GM18909 (cell line): ENCODE results near the gene TEKT5.

ENCODE experiments used
- ATAC-seq: cut with Tn5 transposase; IDR thresholded peaks from one replicate; pipeline ENCODE4 v1.9.1; 2021; ENCODE audit warnings: mild to moderate bottlenecking; ENCODE audit not compliant: unreplicated experiment, poor library complexity

The TEKT5 gene

DNA sequence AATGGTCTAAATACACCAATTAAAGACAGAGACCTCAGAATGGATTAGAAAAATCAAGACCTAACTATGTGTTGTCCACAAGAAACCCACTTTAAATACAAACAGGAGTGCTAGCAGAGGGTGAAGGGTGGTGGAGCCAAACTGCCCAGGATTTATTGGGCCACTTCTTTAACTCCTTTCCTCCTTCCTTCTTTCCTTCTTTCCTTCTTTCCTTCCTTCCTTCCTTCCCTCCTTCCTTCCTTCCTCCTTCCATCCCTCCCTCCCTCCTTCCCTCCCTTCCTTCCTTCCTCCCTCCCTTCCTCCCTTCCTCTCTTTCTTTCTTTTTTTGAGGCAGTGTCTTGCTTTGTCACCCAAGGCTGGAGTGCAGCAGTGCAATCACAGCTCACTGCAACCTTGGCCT is 80.0 kb downstream of the TEKT5 start:
- no peak for ATAC-seq

DNA sequence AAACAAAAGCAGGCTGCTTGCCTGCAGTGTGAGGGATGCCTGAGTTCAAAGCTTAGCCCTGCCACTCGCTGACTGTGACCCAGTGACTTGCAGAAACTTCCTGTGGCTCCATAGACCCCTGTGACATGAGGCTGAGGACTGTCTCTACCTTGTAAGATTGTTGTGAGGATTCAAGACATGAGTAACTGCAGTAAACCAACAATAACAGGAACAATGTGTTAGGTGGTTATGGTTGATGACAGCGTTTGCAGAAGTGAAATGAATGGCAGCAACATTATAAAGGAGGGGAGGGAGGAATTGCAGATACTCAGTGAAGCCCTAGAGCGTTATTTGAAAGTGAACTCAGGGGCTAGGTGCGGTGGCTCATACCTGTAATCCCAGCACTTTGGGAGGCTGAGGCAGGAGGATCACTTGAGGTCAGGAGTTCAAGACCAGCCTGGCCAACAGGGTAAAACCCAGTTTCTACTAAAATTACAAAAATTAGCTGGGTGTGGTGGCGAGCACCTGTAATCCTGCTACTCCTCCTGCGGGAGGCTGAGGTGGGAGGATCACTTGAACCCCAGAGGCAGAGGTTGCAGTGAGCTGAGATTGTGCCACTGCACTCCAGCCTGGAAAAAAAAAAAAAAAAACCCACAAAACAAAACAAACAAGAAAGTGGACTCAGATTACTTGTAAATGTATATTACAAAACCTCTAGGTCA is 80.8 kb downstream of the TEKT5 start:
- no peak for ATAC-seq

DNA sequence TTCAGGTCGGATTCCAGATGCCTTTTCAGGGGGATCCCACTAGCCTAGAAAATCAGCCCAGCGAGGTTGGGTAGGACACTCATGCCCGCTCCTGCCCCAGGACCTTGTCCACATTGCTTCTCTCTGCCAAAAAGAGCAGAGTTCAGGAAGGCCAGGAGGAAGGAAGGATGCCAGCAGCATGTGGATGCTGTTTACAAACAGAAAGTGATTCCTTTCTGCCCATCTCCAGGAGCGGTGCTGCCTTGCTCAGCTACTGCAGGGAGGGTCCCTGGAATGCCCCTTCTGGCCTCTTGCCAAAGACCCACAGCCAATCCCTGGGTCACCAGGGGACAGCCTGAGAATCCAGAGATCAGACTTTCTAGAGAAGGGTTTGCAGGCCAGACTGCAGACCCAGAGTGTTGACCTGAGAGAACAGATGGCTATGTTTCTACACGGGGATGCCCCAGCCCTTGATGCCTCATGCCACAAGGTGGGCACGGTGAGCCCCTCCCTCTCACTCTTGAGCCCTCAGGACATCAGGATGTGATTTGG is 82.0 kb downstream of the TEKT5 start:
- no peak for ATAC-seq

DNA sequence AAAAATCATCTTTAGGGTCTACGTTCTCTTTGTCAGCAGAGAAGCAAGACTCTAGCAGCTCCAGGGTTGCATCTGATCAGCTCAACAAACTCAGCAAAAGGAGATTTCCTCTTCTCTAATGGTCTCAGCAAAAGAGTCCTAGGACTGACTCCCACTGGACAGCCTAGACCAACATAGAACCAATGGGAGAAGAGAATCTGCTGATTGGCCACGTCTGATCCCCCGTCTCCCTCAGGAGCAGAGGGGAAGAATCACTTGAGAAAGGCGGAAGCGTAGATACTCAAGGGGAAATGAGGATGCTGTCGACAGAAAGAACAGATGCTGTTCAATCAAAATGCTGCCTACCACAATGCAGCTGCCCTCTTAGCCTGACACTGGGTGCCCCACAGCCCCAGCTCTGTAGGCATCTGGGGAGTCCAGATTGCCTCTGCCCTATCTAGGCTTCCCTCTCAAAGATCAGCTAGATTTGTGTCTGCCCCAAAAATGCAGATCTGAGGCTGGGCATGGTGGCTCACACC is 82.8 kb downstream of the TEKT5 start:
- ATAC-seq, result no peak

DNA sequence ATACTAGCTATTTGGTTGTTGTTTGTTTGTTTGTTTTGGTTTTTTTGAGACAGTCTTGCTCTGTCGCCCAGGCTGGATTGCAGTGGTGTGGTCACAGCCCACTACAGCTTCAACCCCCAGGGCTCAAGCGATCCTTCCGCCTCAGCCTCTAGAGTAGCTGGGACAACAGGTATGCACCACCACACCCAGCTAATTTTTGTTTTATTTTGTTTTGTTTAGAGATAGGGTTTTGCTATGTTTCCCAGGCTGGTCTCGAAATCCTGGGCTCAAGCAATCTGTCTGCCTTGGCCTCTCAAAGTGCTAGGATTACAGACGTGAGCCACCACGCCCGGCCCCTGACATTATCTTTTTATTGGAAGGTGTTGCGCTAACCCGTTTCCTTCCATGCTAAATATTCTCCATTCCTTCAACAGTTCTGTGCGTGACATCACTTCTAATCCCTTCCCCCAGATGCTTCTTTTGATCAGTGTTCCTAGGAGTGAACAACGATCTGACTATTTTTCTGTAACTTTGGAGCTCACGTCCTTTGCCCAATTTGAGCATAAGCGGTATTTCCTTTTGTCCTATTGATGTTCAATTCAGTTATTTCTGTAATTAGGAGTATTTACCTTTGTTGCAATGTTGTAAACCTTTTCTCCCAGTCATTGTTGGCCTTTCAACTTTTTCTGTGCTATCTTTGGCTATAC is 84.1 kb downstream of the TEKT5 start:
- ATAC-seq, result no peak

DNA sequence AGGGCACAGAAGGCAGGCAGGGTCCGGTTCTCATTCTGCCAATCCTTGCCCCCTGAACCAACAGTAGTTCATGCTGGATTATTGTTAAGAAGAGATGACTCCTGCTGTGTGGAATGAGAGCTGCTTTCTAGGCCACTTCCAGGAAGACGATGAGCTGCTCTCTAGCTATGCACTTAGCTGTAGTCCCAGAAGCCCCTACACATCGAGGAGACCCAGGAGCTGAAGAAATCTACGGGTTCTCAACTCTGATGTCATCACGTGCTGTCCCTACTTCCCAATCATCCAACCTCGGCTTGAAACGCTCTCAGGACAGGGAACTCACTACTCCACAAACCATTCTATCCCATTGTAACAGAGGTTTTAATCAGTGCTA is 85.3 kb downstream of the TEKT5 start:
- ATAC-seq, result no peak

DNA sequence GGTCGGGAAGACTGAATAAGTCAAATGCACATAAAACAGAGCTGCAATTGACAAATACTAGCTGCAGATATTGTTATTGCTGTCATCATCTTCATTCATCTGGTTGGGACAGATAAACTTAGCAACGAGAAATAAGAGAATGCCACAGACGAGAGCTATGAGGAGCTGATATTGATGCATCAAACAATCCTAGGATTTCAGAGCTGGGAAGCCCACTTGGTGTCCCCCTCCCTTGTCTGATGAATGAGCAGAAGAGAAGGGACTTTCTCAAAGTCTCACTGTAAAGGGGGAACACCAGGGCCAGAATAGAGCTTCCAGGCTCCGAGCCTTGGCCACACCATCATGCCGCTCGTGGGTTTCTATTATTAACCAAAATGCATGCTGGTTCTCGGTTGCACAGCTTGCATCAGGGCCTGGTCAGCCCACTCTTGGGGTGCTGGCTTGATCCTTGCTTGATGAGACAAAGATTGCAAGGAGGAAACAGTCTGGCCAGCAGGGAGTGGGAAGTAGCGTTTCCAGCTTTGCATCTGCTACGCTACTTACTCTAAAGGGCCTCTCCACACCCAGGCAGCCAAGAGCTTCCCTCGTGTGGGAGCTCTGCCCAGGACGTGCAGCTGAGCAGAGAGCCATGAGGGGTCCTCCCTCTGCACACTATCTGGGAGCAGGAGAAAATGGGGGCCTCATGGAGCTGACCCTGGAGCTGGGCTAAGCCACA is 85.9 kb downstream of the TEKT5 start:
- ATAC-seq, result no peak

DNA sequence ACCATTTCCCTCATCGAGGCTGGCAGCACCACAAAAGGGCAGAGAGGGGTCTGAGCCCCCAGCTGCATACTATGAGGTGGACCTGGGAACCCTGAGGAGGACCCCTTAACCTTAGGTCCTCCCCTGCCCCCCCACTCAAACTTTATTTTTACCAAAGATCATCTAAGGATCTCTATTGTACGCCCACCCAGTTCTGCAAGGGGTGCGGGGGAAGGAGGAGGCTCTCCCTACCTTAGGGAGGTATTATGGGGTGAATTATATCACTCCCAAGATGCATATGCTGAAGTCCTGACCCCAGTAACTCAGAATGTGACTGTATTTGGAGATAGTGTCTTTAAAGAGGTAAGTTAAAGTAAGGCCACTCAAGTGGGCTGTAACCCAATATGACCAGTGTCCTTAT is 87.6 kb downstream of the TEKT5 start:
- ATAC-seq, result no peak

DNA sequence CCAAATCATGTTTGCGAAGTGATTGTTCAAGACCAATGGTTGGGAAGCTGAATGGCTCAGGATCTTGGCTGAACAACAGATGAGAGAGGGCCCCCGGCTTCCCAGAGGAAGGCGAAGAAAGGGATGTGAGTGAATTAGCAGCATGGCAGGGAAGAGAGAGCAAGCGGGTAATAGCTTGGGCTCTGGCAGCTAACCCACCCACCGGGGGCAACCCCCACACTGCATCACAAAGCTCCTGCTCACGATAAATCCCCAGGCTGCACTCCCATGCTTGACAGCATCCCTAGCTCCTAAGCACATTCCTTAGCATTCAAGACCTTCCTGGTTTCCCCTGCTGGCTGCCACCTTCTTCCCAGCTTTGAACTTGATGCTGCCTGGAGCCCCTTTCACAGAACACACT is 88.1 kb downstream of the TEKT5 start:
- no peak for ATAC-seq

DNA sequence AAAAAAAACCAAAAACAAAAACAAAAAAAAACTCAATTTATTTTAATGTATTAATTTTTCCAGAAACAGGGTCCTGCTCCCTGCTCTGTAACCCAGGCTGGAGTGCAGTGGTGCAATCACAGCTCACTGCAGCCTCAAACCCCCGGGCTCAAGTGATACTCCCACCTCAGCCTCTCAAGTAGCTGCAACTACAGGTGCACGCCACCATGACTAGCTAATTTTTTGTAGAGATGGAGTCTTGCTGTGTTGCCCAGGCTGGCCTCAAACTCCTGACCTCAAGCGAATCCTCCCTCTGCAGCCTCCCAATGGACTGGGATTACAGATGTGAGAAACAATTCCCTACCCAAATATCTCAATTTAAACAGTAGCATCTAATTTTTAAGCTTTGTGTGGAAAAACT is 89.1 kb downstream of the TEKT5 start:
- ATAC-seq, result no peak

DNA sequence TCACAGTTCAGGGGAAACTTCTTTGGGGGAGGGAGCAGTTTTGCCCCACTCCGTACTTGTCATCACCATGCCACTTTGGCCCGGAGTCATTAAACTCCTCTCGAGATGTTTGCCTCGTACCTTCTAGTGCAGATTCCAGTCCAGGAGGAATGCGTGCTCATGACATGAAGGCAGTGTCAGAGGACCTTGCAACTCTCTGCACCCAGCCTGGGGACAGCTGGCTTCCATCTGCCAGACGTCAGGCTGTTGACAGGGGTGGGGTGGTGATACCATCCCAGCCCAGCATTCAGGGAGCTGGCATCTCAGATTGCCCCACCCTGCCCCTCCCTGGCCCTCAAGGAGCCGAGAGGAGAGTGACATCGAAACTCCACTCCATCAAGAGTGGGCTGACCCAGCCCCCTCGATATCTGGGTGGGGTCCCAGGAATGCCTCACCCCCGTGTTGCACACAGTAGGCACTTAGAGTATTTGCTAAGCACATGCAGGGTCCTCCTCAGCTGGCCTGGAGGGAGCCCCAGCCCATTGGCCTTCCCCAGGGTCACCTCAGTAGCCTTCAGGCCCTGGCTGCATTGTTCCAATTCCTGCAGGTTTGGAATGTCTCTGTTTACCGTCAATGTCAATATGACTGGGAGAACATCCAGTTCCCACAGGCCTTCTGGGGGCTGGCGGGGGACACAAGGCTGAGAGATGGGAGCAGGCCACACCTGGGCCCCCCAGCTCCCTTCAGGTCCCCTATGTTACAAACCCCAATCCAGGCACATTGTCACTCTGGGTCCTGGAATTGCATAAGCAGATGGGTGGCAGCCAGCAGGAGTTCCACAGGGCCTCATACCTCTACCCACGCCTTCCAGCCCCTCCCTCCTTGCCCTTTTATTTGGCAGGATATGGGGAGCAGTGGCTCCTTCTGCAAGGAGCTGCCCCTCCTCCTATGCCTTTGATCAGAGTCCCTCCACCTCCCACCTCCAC is 93.0 kb downstream of the TEKT5 start:
- no peak for ATAC-seq

DNA sequence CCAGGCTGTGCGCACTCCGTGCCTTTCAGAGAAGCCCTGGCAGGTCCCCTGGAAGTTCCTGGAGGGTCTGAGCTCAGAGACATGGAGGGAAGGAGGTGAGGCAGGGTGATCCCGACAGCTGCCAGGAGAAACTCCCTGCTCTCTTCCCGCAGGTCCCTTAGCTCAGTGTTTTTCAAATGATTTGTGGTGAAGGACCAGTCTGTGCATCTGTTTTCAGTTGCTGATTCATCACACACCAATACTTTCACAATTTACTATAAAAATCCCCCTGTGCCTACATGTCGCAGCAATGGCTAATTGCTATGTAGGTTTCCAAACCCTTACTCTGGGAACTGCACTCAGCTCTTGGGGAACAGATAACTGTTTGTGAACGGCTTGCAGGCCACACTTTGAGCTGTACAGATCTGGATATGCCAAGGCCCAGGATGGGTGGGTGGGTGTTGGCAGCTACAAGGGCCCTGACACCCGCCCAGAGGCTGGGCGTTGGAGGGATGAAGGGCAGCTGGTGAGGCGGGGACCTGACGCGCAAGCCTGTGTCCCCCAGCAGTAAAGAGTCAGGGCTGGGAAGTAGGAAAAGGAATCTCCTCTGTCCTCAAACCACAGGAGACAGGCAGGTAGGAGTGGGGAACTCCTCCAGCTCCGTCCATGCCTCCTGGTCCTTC is 93.8 kb downstream of the TEKT5 start:
- no peak for ATAC-seq

DNA sequence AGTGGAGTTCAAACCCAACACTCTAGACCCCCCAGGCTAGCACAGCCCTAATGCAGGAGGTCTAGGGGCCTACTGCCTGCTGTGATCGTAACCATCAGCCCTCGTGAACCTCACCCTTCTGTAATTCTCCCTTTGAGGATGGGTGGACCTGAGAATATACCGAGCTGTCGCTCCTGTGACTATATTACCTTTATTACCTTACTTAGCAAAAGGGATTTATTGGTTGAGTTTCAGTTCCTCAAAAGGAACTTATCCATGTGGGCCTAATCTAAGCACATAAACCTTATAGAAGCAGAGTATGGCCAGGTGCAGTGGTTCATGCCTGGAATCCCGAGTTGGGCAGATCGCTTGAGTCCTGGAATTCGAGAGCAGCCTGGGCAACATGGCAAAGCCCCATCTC is 95.1 kb downstream of the TEKT5 start:
- peak; percentile 54 for ATAC-seq

DNA sequence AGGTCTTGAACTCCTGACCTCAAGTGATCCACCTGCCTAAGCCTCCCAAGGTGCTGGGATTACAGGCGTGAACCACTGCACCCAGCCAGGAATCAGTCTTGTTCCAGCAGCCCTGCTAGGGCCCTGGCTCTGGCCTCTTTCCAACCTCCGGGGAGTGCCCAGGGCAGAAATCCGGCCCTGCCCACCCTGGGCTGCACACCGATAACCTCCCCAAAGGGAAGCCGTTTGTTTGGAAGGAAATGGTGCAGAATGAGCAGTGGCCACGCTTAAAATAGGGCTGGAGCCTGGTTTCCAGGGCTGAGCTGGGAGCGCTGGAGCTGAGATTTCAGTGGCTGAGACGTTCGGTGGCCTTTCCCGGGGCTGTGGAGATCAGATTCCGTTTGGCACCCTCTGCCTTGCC is 96.6 kb downstream of the TEKT5 start:
- no peak for ATAC-seq

DNA sequence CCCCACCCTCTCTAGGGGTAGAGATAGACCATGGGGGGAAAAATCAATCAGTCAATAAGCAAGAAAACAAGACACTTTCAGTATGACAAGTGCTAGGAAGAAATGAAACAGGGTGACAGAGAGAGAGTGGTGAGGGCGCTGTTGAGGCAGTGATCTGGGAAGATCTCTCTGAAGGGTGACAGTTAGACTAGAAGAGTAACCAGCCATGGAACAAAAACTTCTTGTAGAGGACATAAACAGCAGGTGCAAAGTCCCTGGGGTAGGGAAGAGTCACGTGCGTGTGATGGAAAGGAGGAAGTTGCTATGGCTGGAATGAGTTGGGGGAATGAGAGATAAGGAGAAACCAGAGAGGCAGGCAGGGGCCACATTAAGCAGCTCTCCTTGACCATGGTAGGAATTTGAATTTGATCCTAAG is 97.5 kb downstream of the TEKT5 start:
- ATAC-seq, result no peak

DNA sequence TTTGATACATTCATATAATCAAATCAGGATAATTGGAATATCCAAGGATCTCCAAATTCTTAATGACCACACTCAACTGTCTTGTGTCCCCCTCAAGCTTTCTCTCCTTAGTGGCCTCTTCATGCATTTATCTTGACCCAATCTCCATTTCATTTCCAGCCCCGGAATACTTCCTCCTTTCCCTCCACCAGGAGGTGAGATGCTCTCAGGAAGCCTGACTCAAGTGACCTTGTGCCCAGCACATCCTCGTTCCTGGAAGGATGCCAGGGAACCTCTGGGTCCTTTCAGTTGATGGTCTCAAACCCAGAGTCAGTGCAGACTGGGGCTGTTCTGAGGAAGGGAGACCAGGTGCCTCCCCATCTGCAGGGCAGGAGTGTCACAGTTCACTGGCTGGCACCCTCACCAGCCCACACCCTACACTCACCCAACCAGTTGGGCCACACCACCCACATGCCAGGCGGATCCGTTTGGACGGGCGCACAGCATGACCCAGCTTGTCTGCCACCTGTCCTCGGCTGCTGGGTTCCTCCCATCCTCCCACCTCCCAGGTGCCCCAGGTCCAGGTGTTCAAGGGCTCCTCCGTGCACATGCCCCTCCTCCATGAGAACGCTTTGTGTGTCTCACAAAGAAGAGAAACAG is 100.3 kb downstream of the TEKT5 start:
- no peak for ATAC-seq

DNA sequence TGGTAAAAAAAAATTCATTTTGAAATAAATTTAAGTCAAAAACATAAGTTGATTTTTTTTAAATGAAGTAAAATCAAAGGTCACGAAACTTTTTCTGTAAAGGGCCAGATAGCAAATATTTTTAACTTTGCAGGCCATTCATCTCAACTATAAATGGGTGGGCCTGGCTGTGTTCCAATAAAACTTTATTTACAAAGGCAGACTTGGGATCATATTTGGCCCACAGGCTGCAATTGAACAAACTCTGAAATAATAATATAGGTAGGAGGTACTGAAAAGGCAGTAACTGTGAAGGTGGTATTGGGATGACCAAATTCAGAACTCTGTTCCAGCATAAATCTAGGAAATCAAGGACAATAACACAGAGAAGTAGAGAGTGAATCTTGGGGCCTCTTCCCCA is 102.1 kb downstream of the TEKT5 start:
- no peak for ATAC-seq

DNA sequence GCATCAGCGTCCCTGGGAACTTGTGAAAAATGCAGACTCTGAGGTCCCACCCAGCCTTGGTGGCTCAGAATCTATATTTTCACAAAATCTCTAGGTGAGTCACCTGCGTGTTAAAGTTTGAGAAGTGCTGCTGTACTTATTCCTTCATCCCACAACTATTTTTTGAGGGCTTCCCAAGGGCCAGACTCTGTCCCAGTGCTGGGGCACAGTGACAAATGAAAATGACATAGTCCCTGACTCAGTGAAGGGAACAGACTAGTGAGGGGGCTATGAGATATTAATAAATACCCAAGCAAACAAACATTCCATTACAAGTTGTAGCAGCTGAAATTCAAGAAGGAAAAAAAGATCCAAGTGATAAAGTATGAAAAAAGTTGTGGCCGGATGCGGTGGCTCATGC is 104.4 kb downstream of the TEKT5 start:
- no peak for ATAC-seq

DNA sequence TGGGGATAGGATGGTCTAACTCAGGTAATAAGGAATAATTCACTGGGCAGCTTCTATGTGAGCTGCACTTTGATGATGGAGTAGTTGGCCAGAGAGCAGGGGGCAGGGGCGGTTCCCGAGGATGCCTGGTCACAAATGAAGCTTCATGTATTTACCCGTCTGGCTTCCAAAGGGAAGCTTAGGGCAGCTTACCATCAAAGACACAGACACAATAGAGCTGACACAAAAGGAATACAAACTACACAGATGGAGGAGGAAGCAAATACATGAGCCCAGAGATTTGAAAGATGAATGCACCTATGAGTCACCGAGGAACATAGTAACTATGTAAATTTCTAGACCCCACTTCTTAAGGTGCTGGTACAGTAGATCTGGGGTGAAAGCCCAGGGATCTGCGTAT is 105.6 kb downstream of the TEKT5 start:
- ATAC-seq, result no peak
